Natural killer cell treated with Interleukin-12 subunit alpha and Interleukin-12 subunit beta and Interleukin-15 and Interleukin-18, amount 100 ng/mL, for 72 hours (primary cell): ENCODE results near the gene TMEM131L. TPM values are rescaled to one million over a fixed set of nuclear protein-coding genes. Genes with fewer than 3 reads are reported as not detected.

Source experiments
- ATAC-seq, 2 donors: fragments of 150-1000 bp; cut with Tn5 transposase in 1 of 2; sonication (Bioruptor Pico), chemical (Tn5 transposase) in 1 of 2; 2 replicates each; pipeline ENCODE4 v1.10.0; 2021
- DNase-seq: peaks from one replicate; pipeline ENCODE4 v3.0.0; 2022; ENCODE audit warnings: low spot score
- H3K27ac Mint-ChIP-seq, 2 donors: 1 replicate in 1 of 2; 2 replicates in 1 of 2; pipeline ENCODE4 v1.8.0; 2022; ENCODE audit warnings: mixed read lengths in 2 of 2, mild to moderate bottlenecking in 1 of 2, moderate library complexity in 1 of 2
- H3K27me3 Mint-ChIP-seq, 2 donors: 1 replicate in 1 of 2; 2 replicates in 1 of 2; pipeline ENCODE4 v1.8.0; 2022; ENCODE audit warnings: mixed read lengths in 2 of 2
- H3K36me3 Mint-ChIP-seq: one replicate; pipeline ENCODE4 v1.8.0; 2022; ENCODE audit warnings: mixed read lengths
- H3K4me1 Mint-ChIP-seq, 2 donors: 1 replicate in 1 of 2; 2 replicates in 1 of 2; pipeline ENCODE4 v1.8.0; 2022; ENCODE audit warnings: low read depth in 2 of 2, mixed read lengths in 2 of 2, mild to moderate bottlenecking in 1 of 2
- H3K4me3 Mint-ChIP-seq: one replicate; pipeline ENCODE4 v1.8.0; 2022; ENCODE audit warnings: mixed read lengths
- H3K9me3 Mint-ChIP-seq: 2 replicates; pipeline ENCODE4 v1.8.0; 2022; ENCODE audit warnings: mixed read lengths
- total RNA-seq, 2 donors: library from RNA; stranded (reverse); gene quantifications; one replicate each; pipeline ENCODE4 v1.2.3, GENCODE V29; 2022

The TMEM131L gene
- total RNA-seq, 2 donors from 2014 or later = 35.8 to 42.3 TPM

DNA sequence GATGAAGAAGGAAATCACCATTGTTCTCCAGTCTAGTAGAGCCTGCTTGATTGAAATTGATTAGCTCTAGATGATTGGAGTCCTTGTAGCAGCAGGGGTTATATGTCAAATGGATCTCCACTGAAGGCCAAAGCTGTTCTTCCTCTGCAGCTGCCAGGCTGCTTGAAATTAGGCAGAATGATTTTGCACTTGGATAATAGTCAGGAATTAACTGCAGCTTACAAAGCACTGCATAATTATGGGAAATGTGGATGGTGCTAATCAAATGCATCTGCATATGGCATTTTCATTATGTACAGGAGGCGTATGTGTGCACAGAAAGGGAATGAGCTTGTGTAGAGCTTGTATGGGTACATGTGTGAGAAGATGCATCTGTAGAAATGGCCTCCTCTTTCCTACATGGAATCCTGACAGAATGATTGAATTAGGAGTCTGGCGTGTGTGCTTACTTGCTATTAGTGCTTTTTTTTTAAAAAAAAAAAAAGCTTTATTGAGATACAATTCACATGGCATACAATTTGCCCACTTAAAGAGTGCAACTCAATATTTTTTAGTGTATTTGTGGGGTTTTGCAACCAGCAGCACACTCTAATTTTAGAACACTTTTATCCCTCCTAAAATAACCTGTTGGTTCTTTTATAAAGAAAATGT is 65.9 kb downstream of the TMEM131L start:
- no peaks in the 10 kb centered on the region for H3K36me3 Mint-ChIP-seq
- peaks cover 70 to 73% of the 10 kb centered on the region in 2 donors for H3K4me1 Mint-ChIP-seq
- ATAC-seq = no peak
- H3K27me3 Mint-ChIP-seq = no peaks in the 10 kb centered on the region
- H3K9me3 Mint-ChIP-seq = no peaks in the 10 kb centered on the region
- H3K4me3 Mint-ChIP-seq = no peak overlapping the region
- peak overlapping the region in 1 of 2 donors; percentile 92 for H3K27ac Mint-ChIP-seq
- no peak for DNase-seq

DNA sequence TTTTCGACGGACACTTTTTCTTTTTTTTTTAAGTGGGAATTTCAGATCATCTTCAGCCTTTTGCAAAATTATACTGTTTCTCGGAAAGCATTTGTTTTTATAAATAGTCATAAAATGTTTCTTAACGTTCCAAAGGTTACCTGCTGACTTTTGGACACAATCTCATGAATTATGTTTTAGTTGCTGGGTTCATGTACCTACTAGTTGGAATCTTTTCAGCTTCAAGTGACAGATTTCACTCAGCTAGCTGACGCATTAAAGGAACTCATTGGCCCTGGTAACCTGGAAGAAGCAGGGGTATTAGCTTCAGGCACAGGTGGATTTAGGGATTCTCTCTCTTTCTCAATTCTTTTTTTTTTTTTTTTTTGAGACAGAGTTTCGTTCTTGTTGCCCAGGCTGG is 66.5 kb downstream of the TMEM131L start:
- Mint-ChIP-seq H3K27ac (peak overlapping the region in 1 of 2 donors; percentile 82), H3K36me3 (no peaks in the 10 kb centered on the region), H3K4me3 (no peak overlapping the region), H3K9me3 (no peaks in the 10 kb centered on the region), H3K27me3 (no peaks in the 10 kb centered on the region), H3K4me1 (peaks cover 66 to 69% of the 10 kb centered on the region in 2 donors)
- DNase-seq (no peak), ATAC-seq (no peak)

DNA sequence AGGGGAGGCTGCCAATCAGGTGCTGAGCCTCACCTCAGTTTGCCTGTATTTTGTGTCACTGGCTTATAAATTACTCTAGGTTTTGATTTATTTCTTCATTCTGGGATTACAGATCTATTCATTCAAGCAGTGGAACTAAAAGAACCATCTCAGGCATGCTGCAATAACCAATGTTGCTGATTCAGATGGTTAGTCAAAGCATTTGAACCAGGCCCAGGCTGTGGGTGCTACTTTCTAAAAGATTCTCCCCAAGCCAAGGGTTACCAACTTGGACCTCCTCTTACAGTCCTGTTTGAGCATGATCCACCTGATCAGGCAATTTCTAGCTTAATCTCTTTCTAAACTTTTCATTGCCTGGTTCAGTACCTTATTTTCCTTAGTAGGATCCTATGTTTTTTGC is 67.2 kb downstream of the TMEM131L start:
- no peak overlapping the region for H3K4me3 Mint-ChIP-seq
- DNase-seq = no peak
- H3K9me3 Mint-ChIP-seq = no peaks in the 10 kb centered on the region
- peak in 1 of 2 donors; percentile 59 for ATAC-seq
- peak overlapping the region in 1 of 2 donors; percentile 82 for H3K27ac Mint-ChIP-seq
- H3K4me1 Mint-ChIP-seq = peaks cover 61 to 65% of the 10 kb centered on the region in 2 donors
- no peaks in the 10 kb centered on the region for H3K36me3 Mint-ChIP-seq
- no peaks in the 10 kb centered on the region for H3K27me3 Mint-ChIP-seq

DNA sequence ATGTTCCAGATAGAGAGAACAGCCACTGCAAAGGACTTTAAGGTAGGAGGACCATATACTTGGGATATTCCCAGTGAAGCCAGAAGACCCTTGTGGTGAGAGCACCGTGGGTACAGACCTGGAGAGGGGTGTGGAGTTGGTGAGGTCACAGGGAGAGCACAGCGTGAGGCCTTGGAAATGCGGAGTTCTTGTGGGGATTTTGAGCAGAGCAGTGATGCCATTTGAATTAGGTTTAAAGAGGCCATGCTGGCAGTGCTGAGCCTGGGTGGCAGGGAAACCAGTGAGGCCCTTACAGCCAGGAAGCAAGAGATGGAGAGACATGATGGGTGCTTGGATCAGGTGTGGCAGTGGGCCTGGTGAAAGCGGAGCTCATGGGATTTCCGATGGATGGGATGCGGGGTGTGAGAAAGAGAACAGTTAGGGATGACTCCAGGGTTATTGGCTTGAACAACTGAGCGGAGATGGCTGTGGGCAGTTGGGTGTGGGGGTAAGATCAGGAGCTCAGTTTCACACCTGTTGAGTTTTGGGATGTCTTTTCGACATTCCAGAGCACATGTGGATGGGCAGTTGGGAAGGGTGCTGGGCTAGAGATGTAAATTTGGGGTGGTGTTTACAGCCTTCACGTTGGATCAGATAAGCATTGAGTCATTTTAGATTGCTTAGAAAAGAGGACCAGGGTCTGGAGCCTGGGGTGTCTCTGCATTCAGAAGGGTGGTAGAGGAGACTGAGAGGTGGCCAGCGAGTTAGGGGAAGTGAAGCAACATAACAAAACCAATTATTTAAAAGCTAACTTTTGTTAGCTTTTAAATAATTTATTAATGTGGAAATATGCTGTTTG is 68.9 kb downstream of the TMEM131L start:
- DNase-seq = no peak
- H3K36me3 Mint-ChIP-seq = no peaks in the 10 kb centered on the region
- no peaks in the 10 kb centered on the region for H3K27me3 Mint-ChIP-seq
- no peaks in the 10 kb centered on the region for H3K9me3 Mint-ChIP-seq
- H3K4me3 Mint-ChIP-seq = peak overlapping the region; percentile 55
- H3K27ac Mint-ChIP-seq = peak overlapping the region; percentile 36 to 82
- ATAC-seq = no peak
- peaks cover 45 to 53% of the 10 kb centered on the region in 2 donors for H3K4me1 Mint-ChIP-seq

DNA sequence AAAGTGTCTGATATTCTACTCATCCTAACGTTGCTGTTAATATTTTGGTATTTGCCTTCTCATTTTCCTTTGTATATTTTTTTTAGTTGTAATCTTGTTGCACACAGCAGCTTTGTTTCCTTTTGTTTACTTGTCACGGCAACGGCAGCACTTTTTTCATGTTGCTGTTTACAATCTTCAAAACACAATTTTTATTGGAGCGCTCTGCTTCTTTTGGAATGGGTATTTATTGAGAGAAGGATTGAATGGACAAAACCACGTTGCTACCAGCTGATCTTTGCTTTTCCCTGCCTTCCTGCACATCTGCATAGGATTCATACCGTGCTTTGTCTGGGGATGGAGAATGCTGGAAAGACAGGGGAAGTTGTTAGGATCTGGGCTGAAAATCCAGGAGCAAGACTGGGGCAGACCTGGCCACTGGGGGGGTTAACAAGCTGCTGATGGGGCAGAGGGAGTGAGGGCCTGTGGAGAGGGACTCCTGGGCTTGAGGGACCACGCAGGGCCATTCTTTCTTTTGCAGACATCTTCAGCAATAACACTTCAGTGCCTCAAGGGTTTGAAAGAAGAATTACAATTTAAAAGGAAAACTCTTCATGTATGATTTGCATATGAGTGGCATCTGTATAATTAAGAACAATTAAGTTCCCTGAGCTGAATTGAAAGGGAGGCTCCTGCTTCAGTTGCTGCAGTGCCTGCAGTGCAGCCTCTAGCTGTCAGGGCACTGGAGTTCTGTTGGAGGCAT is 69.8 kb downstream of the TMEM131L start:
- ATAC-seq (no peak), DNase-seq (no peak)
- H3K27me3 Mint-ChIP-seq = no peaks in the 10 kb centered on the region
- H3K36me3 Mint-ChIP-seq = no peaks in the 10 kb centered on the region
- peaks cover 45 to 50% of the 10 kb centered on the region in 2 donors for H3K4me1 Mint-ChIP-seq
- no peaks in the 10 kb centered on the region for H3K9me3 Mint-ChIP-seq
- H3K27ac Mint-ChIP-seq = peak overlapping the region; percentile 3 to 82
- no peak overlapping the region for H3K4me3 Mint-ChIP-seq

DNA sequence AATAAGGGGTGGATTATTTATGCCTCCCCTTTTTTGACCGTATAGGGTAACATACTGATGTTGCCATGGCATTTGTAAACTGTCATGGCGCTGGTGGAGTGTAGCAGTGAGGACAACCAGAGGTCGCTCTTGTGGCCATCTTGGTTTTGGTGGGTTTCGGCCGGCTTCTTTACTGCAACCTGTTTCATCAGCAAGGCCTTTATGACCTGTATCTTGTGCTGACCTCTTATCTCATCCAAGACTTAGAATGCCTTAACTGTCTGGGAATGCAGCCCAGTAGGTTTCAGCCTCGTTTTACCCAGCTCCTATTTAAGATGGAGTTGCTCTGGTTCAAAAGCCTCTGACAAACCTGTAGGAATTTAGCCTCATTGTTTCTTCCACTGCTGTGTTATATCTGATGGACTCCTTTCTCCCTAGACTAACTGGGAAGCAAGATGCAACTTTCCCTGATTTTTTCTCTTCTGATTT is 71.4 kb downstream of the TMEM131L start:
- DNase-seq (no peak), ATAC-seq (no peak)
- Mint-ChIP-seq H3K27me3 (no peaks in the 10 kb centered on the region), H3K36me3 (no peaks in the 10 kb centered on the region), H3K4me3 (no peak overlapping the region), H3K9me3 (peaks cover 1% of the 10 kb centered on the region), H3K4me1 (peaks cover 53 to 57% of the 10 kb centered on the region in 2 donors), H3K27ac (no peak overlapping the region)

DNA sequence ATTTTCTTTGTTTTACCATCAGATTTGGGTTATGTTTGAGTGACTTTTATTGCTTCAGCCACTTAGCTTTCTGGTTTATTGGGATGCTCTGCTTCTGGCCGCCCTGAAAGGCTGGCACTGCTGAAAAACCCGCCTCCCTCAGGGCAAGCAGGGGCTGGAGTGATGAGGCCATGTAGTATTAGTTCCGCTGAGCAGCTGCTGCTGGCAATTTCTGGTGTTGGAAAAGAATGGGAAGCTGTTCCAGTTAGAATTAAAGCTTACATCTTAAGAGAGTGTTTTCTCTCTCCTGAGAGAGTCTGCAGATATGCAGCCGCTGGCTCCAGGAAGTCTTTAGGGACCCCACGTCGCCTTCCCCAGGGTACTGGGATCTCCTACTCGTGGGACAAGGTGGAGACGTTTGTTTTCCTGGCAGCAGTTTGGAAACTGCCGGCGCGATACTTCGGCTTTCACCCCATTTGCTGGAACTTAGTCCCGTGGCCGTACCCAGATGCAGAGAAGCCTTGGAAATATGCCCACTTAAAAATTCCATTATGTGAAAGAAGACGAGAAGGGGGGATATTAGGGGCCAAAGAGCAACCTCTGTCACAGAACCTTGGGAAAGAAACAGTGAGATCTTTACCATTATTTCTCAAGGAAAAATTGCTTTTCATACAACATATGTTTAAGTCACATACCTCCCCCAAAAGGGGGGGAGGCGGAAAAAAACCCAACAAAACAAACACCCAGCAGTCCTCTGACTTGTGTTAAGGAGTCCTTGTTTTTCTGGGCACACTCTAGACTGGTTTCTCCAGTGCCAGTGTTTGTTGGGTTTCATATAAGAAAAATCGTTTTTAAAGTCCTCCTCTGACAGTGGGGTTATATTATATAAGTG is 72.6 kb downstream of the TMEM131L start:
- peak overlapping the region in 1 of 2 donors; percentile 21 for H3K27ac Mint-ChIP-seq
- DNase-seq (no peak), ATAC-seq (no peak)
- peaks cover 51 to 54% of the 10 kb centered on the region in 2 donors for H3K4me1 Mint-ChIP-seq
- peaks cover 3% of the 10 kb centered on the region for H3K9me3 Mint-ChIP-seq
- H3K4me3 Mint-ChIP-seq = no peak overlapping the region
- H3K27me3 Mint-ChIP-seq = no peaks in the 10 kb centered on the region
- H3K36me3 Mint-ChIP-seq = no peaks in the 10 kb centered on the region

DNA sequence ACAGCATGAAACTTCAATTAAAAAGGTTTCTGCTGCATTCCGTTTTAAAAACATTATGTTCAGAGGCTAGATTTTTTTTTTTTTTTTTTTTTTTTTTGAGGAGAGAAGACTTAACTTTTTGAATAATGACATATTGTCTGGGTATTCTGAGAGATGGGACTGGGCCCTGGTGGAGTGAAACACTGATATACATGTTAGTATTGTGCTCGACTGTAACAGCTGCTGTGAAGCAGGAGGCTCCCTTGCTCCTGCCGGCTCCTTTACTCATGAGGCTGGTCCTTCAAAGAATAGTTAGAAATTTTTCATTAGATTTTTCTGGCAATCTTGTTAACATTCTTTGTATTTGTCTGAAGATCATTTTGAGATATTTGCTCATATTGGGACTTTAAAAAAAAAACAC is 73.3 kb downstream of the TMEM131L start:
- Mint-ChIP-seq H3K36me3 (no peaks in the 10 kb centered on the region), H3K4me3 (no peak overlapping the region), H3K4me1 (peaks cover 48 to 52% of the 10 kb centered on the region in 2 donors), H3K27ac (no peak overlapping the region), H3K27me3 (no peaks in the 10 kb centered on the region), H3K9me3 (peaks cover 3% of the 10 kb centered on the region)
- DNase-seq = no peak
- ATAC-seq = no peak

DNA sequence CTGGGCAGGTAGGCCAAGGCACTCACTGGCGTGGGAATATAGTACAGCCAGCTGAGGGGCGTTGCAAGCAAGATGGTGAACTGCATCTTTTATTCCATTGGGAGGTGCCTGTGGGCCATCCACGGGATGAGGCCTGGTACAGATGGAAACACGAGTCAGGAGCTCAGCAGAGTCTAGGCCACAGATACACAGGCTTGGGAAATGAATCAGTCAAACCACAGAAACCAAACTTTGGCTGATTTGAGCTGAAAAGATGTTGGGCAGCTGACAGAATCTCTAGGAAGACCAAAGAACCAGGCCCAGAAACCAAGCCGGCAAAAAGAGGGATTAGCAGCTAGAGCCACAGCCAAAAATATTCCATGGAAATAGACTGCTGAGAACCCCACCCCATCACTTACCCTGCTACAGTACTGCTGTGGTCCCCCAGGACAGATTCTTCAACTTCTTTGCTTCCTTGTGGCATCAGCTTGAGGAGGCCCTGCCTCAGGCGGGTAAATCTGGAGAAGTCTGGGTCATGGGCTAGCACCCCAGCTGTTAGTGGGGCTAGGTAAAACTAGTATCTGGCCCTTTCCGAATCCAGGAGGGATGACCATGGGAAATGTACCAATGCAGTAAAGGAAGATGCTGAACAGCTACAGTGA is 75.4 kb downstream of the TMEM131L start:
- Mint-ChIP-seq H3K4me3 (peak overlapping the region; percentile 17), H3K27ac (peak overlapping the region; percentile 45 to 68), H3K36me3 (no peaks in the 10 kb centered on the region), H3K9me3 (peaks cover 3% of the 10 kb centered on the region), H3K27me3 (no peaks in the 10 kb centered on the region), H3K4me1 (peaks cover 35 to 49% of the 10 kb centered on the region in 2 donors)
- ATAC-seq = peak; percentile 83 to 88
- DNase-seq = no peak

DNA sequence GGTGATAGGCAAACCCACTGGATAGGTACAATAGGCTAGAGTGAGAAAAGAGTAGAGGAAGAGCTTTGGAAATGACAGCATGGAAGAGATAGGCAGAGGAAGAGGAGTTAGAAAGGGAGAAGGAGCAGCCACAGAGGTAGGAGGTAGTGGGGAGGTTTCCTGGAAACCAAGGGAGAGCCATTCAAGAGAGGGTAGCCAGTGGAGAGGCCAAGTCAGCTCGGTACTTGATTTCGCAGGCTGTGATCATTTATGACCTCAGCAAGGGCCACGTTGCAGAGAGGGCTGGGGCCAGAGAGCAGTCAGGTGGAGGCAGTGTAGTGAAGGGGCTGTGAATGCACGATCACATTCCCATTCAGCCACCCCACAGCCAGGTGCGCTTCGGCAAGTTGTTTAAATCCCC is 76.0 kb downstream of the TMEM131L start:
- DNase-seq (no peak), ATAC-seq (peak in 1 of 2 donors; percentile 32)
- Mint-ChIP-seq H3K4me1 (peaks cover 36 to 49% of the 10 kb centered on the region in 2 donors), H3K27me3 (no peaks in the 10 kb centered on the region), H3K36me3 (no peaks in the 10 kb centered on the region), H3K4me3 (peak overlapping the region; percentile 17), H3K9me3 (peaks cover 3% of the 10 kb centered on the region), H3K27ac (peak overlapping the region; percentile 45 to 68)

DNA sequence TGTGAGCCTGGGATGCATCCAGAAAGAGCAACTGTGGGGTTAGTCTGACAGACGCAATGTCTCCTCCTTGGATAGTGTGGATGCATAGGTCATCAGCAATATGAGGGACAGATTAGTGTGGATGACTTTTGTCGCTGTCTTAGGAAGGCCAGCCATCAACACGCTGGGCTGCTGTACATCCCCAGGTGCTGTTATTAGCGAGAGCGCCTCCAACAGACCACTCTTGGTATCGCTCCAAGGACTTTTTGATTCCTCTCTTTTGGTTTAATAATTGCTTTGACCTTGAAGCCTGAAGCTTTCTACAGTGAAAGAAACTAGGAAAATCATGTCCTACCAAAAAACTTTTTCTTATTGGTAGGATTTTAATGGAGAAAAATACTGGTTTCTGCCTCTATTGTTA is 76.7 kb downstream of the TMEM131L start:
- Mint-ChIP-seq H3K4me3 (no peak overlapping the region), H3K4me1 (peaks cover 43 to 49% of the 10 kb centered on the region in 2 donors), H3K27ac (peak overlapping the region in 1 of 2 donors; percentile 45), H3K36me3 (no peaks in the 10 kb centered on the region), H3K9me3 (peaks cover 3% of the 10 kb centered on the region), H3K27me3 (no peaks in the 10 kb centered on the region)
- ATAC-seq (no peak), DNase-seq (no peak)

DNA sequence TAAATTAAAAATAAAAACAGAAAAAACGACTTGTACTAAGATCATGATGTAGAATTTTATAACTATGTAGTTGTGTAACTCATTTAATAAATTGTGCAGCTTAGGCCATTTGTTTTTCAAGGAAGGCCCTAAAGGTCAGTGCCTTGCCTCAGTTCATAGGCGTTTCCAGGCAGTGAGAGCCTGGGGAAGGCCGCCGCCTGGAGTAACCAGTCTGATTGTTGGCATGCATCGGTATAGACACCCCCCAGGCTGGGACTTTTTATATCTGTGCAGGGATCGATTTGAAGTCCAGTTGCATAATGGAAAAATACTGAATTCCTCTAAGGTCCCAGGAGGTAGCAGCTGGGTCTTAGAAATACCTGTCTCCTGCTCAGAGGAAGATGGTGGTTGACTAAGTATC is 77.2 kb downstream of the TMEM131L start:
- ATAC-seq (no peak), DNase-seq (no peak)
- Mint-ChIP-seq H3K36me3 (no peaks in the 10 kb centered on the region), H3K4me3 (no peak overlapping the region), H3K4me1 (peaks cover 45 to 46% of the 10 kb centered on the region in 2 donors), H3K27me3 (no peaks in the 10 kb centered on the region), H3K27ac (no peak overlapping the region), H3K9me3 (peaks cover 3% of the 10 kb centered on the region)
